NCI-H748 treated with DMSO at 0.1 percent for 48 hours (cell line): ENCODE data around the gene ESR2.
"Not testable (repeated sequence)": the region's sequence is repeated elsewhere in the genome, so short reads cannot be mapped to it uniquely, and the experiment has no call there.

Source experiments
- DNase-seq: peaks from one replicate; lab custom pipeline; 2025; lab: John Stamatoyannopoulos, UW

The ESR2 gene

DNA sequence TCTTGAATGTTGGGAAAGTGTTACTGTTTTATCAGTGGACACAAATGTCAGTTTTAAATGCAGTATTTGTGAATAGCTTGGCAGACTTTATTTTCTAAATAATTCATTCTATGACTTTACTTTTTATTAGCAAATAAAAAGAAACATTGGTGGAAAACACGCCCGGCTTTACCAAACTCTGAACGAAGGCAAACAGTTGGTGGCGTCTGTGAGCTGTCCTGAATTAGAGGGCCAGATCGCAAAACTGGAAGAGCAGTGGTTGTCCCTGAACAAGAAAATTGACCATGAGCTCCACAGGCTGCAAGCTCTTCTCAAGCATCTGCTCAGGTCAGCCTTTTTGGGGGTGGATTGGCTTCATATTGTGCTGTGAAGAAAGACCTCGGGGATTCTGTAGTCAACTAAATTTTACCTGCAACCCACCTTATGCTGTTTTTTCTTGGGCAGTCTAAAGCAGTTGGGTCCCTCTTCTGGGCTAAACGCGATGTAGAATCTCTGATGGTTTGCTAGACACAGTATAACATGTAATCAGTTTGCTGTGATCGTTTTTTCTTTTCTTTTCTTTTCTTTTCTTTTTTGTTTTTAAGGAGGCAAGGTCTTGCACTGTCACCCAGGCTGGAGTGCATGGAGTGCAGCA is 156.4 kb downstream of the ESR2 start:
- DNase-seq: no peak

DNA sequence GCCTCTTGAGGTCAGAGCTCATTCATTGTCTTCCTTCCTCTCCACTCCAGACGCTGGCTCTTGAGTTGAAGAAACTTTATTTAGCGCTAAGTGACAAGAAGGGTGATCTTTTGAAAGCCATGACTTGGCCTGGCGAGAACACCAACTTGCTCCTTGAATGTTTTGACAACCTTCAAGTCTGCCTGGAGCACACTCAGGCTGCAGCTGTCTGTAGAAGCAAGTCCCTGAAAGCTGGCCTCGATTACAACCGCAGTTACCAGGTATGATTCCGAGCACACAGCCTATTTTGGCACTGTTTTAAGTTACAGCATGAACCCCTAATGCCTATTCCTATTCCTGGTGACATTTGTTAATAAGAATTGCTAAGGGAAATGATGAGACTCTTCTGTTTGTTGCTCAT is 167.6 kb downstream of the ESR2 start:
- DNase-seq: no peak

DNA sequence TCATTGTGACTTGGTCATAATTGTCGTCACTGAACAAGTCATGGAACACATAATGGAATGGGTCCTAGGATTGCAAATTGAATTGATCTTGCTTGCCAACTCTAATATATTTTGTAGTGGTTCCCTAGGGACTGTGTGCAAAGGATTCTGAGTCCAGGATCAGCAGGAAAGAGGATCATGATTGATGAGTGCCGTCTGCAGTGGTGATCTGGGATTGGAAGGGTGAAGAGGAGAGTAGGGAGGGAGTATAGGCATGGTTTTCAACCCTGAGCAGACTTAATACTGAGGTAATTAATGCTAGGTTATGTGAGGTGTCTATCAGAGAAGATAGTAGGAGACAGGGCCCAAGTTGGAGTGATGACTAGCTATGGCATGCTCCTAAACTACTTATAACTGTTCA is 168.9 kb downstream of the ESR2 start:
- DNase-seq: no peak

DNA sequence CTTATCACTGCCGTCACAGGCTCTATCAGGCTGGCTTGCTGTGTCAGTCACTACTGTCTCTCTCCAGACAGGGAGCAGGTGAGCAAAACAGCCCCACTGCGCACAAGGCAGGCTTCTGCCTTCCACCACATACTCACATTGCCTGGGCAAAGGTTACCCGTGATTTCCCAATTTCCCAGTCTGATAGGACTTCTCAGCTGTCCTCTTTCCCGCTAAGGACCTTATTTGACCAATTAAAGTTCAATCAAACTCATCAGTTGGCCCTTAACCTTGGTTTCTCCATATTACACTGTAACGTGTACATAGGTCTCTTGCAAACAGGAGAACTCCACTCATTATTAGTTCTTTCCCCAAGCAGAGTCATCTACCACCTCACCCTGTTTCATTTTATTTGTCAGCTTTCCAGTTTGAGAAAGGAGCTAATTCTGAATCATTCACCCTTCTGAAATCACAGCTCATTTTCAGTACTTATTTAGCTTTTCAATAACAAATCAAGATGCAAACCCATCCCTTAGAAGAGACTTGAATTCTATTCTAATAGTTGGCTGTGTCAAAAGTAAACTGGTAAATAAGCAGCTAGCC is 170.8 kb downstream of the ESR2 start:
- DNase-seq: no peak

DNA sequence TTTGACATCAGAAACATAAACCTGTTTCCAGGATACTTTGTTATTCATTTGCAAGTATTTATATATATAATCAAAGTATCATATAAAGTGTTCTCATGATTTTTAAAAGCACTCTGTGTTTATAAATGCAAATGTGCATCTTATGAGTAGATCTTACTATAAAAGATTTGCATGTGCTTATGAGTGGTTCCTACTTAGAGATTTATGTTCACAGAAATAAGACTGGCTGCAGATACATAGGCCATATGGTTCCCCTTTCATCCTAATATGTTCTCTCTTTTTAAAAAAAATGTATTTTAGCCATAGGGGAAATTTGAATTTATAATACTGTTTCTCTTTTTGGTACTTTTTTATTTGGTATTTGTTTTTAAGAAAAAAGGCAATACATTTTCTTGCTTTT is 174.2 kb downstream of the ESR2 start:
- DNase-seq: no peak

GRCh38 chr14:64119500-64119899 is 174.7 kb downstream of the ESR2 start:
- DNase-seq: no peak

DNA sequence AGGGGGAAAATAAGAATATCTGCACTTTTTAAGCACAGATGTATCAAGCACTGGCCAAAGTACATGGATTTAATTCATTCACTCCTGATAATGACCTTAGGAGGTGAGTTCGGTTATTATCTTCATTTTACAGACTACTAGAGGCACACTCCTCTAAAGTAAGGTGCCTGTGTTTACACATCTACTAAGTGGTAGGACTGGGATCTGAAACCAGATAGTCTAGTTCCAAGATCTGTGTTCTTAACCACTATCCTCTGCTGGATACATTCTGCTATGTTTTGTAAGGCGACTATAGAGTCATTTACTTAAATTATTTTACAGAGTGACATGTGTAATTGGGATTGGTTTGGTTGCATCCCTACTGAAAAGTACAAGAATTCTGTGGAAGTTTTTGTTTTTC is 175.3 kb downstream of the ESR2 start:
- DNase-seq: no peak

DNA sequence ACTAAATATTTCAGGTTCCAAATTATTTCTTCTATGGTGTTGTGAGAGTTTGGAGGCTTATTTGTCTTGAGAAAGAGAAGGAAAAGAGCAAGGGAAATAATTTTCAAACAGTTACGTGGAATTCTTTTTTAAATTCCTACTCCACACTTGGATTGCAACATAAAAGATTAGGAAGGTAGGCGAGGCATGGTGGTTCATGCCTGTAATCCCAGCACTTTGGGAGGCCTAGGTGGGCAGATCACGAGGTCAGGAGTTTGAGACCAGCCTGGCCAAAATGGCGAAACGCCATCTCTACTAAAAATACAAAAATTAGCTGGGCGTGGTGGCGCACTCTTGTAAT is 175.8 kb downstream of the ESR2 start:
- DNase-seq: not testable (repeated sequence)

DNA sequence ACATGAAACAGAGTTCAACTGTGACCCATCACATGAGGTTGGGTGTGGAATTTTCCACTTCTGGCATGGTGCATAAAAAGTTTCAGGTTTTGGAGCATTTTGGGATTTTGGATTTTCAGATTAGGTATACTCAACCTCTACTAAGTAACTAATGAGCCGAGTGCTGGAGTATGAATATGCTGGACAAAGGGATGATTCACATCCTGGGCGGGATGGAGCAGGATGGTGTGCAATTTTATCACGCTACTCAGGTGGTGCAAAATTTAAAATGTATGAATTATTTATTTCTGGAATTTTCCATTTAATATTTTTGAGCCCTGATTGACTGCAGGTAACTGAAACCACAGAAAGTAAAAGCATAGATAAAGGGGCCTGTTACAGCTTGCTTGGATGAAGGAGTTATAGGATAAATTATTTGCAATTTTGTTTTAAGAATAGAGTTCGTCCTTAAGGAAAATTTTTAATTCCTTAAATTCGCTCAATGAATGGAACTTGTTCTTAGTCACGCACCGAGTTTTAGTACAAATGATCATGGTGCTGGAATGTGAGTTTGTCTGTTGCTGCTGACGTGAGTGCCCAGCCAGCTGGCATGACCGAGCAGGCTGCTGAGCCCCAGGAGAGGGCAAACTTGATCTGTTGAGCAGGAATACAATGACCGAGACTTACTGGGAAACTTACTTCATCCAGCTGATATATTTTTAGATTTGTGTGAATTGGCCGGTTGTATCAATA is 176.3 kb downstream of the ESR2 start:
- no peak for DNase-seq

- no peak for DNase-seq
Measured at GRCh38 chr14:64115401-64115800, 178.8 kb downstream of the ESR2 start.

DNA sequence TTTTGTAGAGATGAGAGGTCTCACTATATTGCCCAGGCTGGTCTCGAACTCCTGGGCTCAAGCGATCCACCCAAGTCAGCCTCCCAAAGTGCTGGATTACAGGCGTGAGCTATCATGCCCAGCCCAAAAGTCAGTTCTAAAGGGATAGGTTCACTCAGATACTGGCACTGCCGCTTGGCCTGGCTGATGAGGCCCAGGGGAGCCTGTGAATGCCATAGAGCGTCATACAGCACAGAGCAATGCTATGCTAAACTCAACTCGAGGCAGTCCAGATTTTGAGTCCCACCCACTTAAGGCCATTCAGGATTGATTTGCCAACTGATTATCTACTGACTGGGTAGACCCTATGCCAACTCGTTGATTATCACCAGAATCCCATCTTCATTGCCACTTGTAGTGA is 179.4 kb downstream of the ESR2 start:
- DNase-seq: no peak

- no peak for DNase-seq
Measured at GRCh38 chr14:64114166-64114565, 180.0 kb downstream of the ESR2 start.

- DNase-seq: no peak
Measured at GRCh38 chr14:64112867-64113678, 181.1 kb downstream of the ESR2 start.

DNA sequence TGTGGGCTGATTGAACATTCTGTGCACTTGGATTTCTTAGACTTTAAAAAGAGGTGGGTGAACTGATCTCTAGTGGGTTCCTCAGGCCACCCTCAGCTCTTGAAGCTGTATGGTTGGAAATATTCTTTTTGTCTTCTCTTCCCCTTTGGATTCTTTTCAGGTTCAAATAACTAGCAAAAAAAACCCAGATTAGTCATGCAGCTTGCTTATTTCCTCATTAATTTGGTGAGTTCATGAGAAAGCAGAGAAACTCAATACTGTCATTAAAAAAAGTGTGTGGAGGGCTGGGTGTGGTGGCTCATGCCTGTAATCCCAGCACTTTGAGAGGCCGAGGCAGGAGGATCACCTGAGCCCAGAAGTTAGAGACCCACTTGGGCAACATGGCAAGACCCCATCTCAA is 183.4 kb downstream of the ESR2 start:
- DNase-seq: no peak

DNA sequence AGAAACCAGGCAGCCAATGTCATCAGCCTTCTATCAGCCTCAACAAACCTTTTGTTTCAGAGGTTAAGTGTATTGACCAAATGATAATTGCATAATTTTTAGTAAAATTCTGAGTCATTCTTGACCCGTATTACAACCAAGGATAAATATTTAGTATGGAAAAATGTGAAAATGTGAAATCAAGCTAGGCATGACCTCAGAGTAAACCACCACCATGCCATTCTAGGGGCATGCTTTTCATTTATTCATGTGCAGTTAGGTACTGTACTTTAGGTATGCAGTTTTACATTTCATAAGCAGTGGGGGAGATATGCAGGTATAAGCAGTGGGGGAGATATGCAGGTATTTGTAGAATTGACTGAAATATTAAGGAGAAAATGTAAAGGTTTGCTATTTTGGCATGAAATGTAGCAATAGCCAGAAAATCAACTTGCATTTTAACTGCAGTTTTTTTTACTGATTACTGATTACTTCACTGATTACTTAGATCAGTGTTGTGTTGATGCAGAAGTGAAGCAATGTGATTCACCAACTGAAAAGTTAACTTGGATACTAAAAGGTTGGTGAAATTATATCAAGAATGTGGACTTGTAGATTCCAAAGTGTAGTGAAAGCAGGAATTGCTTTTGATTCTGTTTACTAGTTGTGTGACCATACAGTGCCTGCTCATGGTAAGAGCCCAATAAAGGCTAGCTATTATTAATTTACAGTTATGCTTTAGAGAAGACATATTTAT is 184.2 kb downstream of the ESR2 start:
- DNase-seq: no peak

GRCh38 chr14:64107438-64107837 is 186.7 kb downstream of the ESR2 start:
- no peak for DNase-seq

DNA sequence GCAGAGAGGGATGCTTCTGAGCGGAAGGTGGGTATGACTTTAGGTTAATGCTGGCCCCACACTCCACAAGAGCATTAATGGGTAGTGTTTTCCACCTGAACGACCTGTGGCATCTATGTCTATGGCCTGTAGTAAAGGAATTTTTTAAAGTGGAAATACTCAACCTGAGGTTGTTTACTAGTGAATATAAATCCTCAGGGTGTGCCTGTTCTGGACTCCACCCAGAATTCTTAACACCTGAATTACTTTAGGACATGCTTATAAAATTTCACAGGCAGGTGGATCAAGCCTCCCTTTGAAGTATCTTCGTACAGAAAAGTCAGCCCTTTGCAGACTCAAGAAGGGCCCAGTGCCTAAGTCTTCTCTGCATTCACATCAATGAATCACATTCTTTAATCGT is 196.1 kb downstream of the ESR2 start:
- no peak for DNase-seq

DNA sequence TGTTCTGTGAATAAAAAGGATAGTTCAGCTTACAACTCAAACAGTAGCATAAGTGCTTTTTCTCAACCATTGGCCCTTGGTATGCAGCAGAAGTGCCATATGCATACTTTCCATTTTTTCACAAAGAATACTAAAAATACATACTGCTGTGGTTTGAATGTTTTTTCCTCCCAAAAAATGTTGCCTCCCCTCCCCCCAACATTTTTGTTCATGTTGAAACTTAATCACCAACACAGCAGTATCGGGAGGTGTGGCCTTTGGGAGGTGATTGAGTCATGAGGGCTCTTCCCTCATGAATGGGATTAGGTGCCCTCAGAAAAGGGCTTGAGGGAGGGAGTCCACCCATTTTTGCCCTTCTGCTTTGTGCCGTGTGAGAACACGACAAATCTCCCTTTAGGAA is 198.6 kb downstream of the ESR2 start:
- DNase-seq: no peak

- DNase-seq: no peak
Measured at GRCh38 chr14:64092940-64093339, 201.2 kb downstream of the ESR2 start.

- DNase-seq: no peak
Measured at GRCh38 chr14:64092338-64092737, 201.8 kb downstream of the ESR2 start.

DNA sequence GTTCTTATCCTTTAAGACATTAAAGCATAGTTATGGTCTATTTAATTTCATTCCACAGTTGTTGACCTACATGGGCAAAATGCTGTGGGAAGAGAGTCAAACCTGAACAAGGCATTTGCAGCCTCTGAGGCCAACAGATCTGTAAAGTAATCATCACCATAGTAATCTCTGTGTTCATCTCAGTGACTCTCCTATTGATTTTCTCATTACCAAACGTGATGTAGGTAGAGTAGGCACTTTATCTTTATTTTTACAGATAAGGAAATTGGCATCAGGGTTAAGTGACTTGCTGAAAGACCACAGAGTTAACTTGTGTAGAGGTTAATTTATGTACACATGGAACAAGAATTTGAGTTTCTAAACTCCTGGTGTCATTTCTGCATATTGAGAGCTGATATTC is 203.0 kb downstream of the ESR2 start:
- DNase-seq: no peak

DNA sequence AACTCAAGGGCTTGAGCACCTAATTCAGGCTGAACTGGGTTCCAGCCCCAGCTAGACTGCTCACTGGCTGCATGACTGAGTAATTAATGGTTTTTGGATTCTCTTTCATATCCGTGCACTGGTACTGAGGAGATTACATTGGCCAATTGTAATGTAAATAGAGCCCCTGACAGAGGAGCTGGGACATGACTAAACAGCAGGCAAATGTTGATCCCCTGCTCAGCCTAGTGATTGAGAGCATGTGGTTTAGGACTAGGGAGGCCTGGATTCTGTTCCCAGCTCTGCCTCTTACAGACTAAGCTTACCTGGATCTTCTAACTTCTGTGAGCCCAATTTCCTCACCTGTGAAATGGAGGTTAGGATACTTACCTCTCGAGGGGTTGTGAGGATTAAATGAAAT is 204.3 kb downstream of the ESR2 start:
- DNase-seq: no peak
